Measurements from ENCODE around the gene COMMD10. TPM values are rescaled to one million over a fixed set of nuclear protein-coding genes. Genes with fewer than 3 reads are reported as not detected.
A peak's percentile ranks its signal among the peaks of the same experiment; 100 is the strongest.
"Not testable (repeated sequence)": the region's sequence is repeated elsewhere in the genome, so short reads cannot be mapped to it uniquely, and the experiment has no call there.

Gene COMMD10
- total RNA-seq, 2 experiments from 2014 or later, result 26.0 to 27.6 TPM

DNA sequence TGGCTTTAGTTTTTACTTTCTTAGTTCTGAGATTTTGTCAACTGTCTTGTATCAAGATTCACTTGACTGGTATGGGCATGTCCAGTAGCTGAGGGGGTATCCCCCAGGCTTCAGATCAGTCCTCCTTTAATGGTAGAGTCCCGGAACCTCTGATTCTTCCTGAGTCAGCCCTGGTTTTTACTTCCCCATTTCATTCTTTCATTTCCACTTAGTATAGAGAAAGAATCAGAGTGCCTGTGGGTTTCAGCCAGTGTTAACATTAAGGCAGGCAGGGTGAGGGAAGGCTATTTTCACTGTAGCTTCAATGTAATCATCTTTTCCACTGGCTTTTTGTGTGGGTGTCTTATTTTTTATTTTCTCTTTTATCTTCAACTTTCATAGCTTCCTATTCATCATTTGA, 8.3 kb upstream of the COMMD10 start:
- ChIA-PET CTCF (no interaction called here), POLR2A (no interaction called here)
- peak in 2 of 14 experiments; percentile 35 to 36 for DNase-seq
- H3K9me3 ChIP-seq (ENCODE audit: control insufficient read depth in 1 of 2, insufficient read depth in 1 of 2, low read length in 2 of 2), result no peaks in the 10 kb centered on the region
- TF ChIP-seq, protein P1, sequence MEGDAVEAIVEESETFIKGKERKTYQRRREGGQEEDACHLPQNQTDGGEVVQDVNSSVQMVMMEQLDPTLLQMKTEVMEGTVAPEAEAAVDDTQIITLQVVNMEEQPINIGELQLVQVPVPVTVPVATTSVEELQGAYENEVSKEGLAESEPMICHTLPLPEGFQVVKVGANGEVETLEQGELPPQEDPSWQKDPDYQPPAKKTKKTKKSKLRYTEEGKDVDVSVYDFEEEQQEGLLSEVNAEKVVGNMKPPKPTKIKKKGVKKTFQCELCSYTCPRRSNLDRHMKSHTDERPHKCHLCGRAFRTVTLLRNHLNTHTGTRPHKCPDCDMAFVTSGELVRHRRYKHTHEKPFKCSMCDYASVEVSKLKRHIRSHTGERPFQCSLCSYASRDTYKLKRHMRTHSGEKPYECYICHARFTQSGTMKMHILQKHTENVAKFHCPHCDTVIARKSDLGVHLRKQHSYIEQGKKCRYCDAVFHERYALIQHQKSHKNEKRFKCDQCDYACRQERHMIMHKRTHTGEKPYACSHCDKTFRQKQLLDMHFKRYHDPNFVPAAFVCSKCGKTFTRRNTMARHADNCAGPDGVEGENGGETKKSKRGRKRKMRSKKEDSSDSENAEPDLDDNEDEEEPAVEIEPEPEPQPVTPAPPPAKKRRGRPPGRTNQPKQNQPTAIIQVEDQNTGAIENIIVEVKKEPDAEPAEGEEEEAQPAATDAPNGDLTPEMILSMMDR (IDR thresholded peaks at IDR 0.05), result no peak
- H3K36me3 ChIP-seq (ENCODE audit: insufficient read depth, low read length), result no peaks in the 10 kb centered on the region
- H3K4me1 ChIP-seq (ENCODE audit: insufficient read depth, low read length), result no peaks in the 10 kb centered on the region
- no peaks in the 10 kb centered on the region for H3K9me3 Mint-ChIP-seq
- no peak overlapping the region for H3K4me3 ChIP-seq (ENCODE audit: low read length)
- peaks cover 13% of the 10 kb centered on the region for H3K36me3 Mint-ChIP-seq (ENCODE audit: low read depth)
- H3K27me3 Mint-ChIP-seq, result peaks cover 24% of the 10 kb centered on the region
- ATAC-seq (ENCODE audit: poor library complexity), result no peak
- no peak overlapping the region for H3K4me3 Mint-ChIP-seq
- H3K4me1 Mint-ChIP-seq (ENCODE audit: low read depth), result peaks cover 4% of the 10 kb centered on the region
- H3K27ac ChIP-seq (ENCODE audit: low read depth in 1 of 2, low read length in 2 of 2), result no peak overlapping the region
- peaks cover 0 to 7% of the 10 kb centered on the region in 2 experiments for H3K27me3 ChIP-seq (ENCODE audit: control insufficient read depth in 1 of 2, insufficient read depth in 2 of 2, low read length in 2 of 2)
- intact Hi-C loops (cut with DNase I, micrococcal nuclease), result no loop called here
- H3K27ac Mint-ChIP-seq, result no peak overlapping the region

DNA sequence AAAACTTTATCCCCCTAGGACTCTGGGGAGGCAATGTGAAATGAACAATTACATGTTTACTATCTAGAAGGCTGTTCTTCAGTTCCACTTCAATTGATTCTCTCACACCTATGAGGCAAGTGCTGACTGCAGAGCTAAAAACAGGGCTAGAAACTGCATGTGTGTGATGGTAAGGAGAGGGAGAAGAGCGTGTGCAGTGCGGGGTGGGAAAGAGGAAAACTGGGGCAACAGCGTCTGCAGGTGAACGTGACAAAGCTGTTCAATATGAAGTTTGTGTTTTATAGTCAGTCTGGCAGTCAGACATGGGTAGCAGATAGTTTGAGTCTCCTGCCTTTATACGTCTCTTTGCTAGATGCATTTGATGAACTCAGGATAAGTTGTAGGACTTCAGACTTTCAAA, 6.6 kb upstream of the COMMD10 start:
- no peak overlapping the region for H3K27ac Mint-ChIP-seq
- TF ChIP-seq, protein P1 (IDR thresholded peaks at IDR 0.05), result no peak
- Histone ChIP-seq H3K36me3 (ENCODE audit: insufficient read depth, low read length) (no peaks in the 10 kb centered on the region), H3K27me3 (ENCODE audit: control insufficient read depth in 1 of 2, insufficient read depth in 2 of 2, low read length in 2 of 2) (no peaks in the 10 kb centered on the region), H3K4me1 (ENCODE audit: insufficient read depth, low read length) (no peaks in the 10 kb centered on the region), H3K9me3 (ENCODE audit: control insufficient read depth in 1 of 2, insufficient read depth in 1 of 2, low read length in 2 of 2) (no peaks in the 10 kb centered on the region), H3K4me3 (ENCODE audit: low read length) (no peak overlapping the region), H3K27ac (ENCODE audit: low read depth in 1 of 2, low read length in 2 of 2) (no peak overlapping the region)
- no peak overlapping the region for H3K4me3 Mint-ChIP-seq
- DNase-seq (no peak), ATAC-seq (ENCODE audit: poor library complexity) (no peak)
- H3K27me3 Mint-ChIP-seq, result peaks cover 24% of the 10 kb centered on the region
- H3K36me3 Mint-ChIP-seq (ENCODE audit: low read depth), result peaks cover 14% of the 10 kb centered on the region
- ChIA-PET POLR2A (no interaction called here), CTCF (no interaction called here)
- intact Hi-C loops (cut with DNase I, micrococcal nuclease), result no loop called here
- peaks cover 21% of the 10 kb centered on the region for H3K4me1 Mint-ChIP-seq (ENCODE audit: low read depth)
- H3K9me3 Mint-ChIP-seq, result no peaks in the 10 kb centered on the region

DNA sequence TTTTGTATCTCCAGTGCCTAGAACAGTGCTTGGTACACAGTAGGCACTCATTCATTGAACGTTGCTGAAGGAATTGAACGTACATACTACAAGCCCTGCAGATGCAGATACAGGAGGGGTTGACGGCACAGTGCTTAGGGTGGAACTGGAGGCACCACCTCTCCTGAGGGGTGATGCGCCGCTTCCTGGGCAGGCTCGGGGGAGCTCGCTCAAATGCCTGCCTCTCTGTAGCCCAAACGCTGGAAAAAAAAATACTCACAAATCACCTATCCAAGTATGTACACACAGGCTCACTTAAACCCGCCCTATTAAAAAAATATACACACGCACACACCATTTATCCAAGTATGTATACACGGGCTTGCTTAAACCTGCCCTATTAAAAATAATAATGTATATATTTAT, 536 bp upstream of the COMMD10 start:
- Histone ChIP-seq H3K9me3 (ENCODE audit: control insufficient read depth in 1 of 2, insufficient read depth in 1 of 2, low read length in 2 of 2) (no peaks in the 10 kb centered on the region), H3K4me1 (ENCODE audit: insufficient read depth, low read length) (peaks cover 16% of the 10 kb centered on the region), H3K4me3 (ENCODE audit: low read length) (peak overlapping the region; percentile 86), H3K27me3 (ENCODE audit: control insufficient read depth in 1 of 2, insufficient read depth in 2 of 2, low read length in 2 of 2) (no peaks in the 10 kb centered on the region), H3K27ac (ENCODE audit: low read depth in 1 of 2, low read length in 2 of 2) (peak overlapping the region in 1 of 2 donors; percentile 82), H3K36me3 (ENCODE audit: insufficient read depth, low read length) (peaks cover 10% of the 10 kb centered on the region)
- DNase-seq (peak in 12 of 14 experiments; percentile 7 to 50 (median 16)), ATAC-seq (ENCODE audit: poor library complexity) (peak; percentile 30)
- ChIA-PET POLR2A (interaction anchor here (0.6 to 2.3 kb wide), 5 partner anchors 52 to 788 kb away, joined by 3 to 11 read pairs (median 5); partner anchors contain the start of genes AP3S1, ATG12, CCDC112 and FEM1C), CTCF (no interaction called here)
- H3K4me3 Mint-ChIP-seq, result peak overlapping the region; percentile 99
- H3K4me1 Mint-ChIP-seq (ENCODE audit: low read depth), result peaks cover 73% of the 10 kb centered on the region
- H3K36me3 Mint-ChIP-seq (ENCODE audit: low read depth), result peaks cover 53% of the 10 kb centered on the region
- intact Hi-C loops (cut with DNase I, micrococcal nuclease), result loop anchor here in 1 of 2 experiments (5.0 kb wide), 1 partner anchor 787 kb away; the partner anchor contains the start of gene CCDC112
- H3K27ac Mint-ChIP-seq, result peak overlapping the region; percentile 99
- TF ChIP-seq, protein P1 (IDR thresholded peaks at IDR 0.05), result no peak
- H3K9me3 Mint-ChIP-seq, result no peaks in the 10 kb centered on the region
- no peaks in the 10 kb centered on the region for H3K27me3 Mint-ChIP-seq

DNA sequence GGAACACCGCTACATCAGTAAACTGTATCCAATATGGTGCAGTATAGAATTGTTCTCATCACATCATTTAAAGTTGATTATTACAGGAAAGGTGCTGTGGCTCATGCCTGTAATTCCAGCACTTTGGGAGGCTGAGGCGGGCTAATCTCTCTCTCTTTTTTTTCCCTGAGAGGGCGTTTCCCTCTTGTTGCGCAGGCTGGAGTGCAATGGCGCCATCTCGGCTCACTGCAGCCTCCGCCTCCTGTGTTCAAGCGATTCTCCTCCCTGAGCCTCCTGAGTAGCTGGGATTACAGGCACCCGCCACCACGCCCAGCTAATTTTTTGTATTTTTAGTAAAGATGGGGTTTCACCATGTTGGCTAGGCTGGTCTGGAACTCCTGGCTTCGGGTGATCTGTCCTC, 1.5 kb downstream of the COMMD10 start:
- ATAC-seq (ENCODE audit: poor library complexity); H3K27me3 ChIP-seq (ENCODE audit: control insufficient read depth in 1 of 2, insufficient read depth in 2 of 2, low read length in 2 of 2); H3K27me3 Mint-ChIP-seq; CTCF ChIA-PET; H3K4me3 ChIP-seq (ENCODE audit: low read length); H3K9me3 ChIP-seq (ENCODE audit: control insufficient read depth in 1 of 2, insufficient read depth in 1 of 2, low read length in 2 of 2); DNase-seq; H3K27ac ChIP-seq (ENCODE audit: low read depth in 1 of 2, low read length in 2 of 2); H3K9me3 Mint-ChIP-seq: not testable (repeated sequence)
- intact Hi-C loops (cut with DNase I, micrococcal nuclease), result loop anchor here (5.0 kb wide), 3 partner anchors 249 to 539 kb away; partner anchors contain the start of gene TMED7 (in 2 of the 2)
- peak overlapping the region; percentile 99 for H3K27ac Mint-ChIP-seq
- H3K4me1 Mint-ChIP-seq (ENCODE audit: low read depth), result peaks cover 74% of the 10 kb centered on the region
- Histone ChIP-seq H3K36me3 (ENCODE audit: insufficient read depth, low read length) (peaks cover 16% of the 10 kb centered on the region), H3K4me1 (ENCODE audit: insufficient read depth, low read length) (peaks cover 16% of the 10 kb centered on the region)
- peaks cover 68% of the 10 kb centered on the region for H3K36me3 Mint-ChIP-seq (ENCODE audit: low read depth)
- POLR2A ChIA-PET, result interaction anchor here (0.8 to 2.3 kb wide), 2 partner anchors 542 to 789 kb away, joined by 3 to 10 read pairs; partner anchors contain the start of gene FEM1C
- H3K4me3 Mint-ChIP-seq, result peak overlapping the region; percentile 99

All from CD4-positive, alpha-beta T cell (primary cell).